SK-N-SH treated with all-trans-retinoic acid at 6 μM for 48 hours (cell line): ENCODE measurements around the gene DSP.

ENCODE experiments used
- ATAC-seq: fragments of 200-7000 bp; cut with Tn5 transposase; 3 replicates; pipeline ENCODE4 v1.9.1; 2020; ENCODE audit warnings: mild to moderate bottlenecking, moderate library complexity
- ARNTL ChIP-seq: fragments of 450-650 bp; formaldehyde crosslinking; IDR thresholded peaks from 2 replicates; pipeline ENCODE4 v1.5.0; 2020; ENCODE audit warnings: low read depth, mild to moderate bottlenecking, moderate library complexity, borderline replicate concordance
- BACH2 ChIP-seq: fragments of 250-450 bp; sonication (Bioruptor Pico); IDR thresholded peaks from 2 replicates; pipeline ENCODE4 v1.9.0; 2021; ENCODE audit warnings: mild to moderate bottlenecking, borderline replicate concordance
- CSDC2 ChIP-seq: fragments of 250-450 bp; sonication (Bioruptor Pico); IDR thresholded peaks from 2 replicates; pipeline ENCODE4 v1.5.0; 2020; ENCODE audit warnings: mild to moderate bottlenecking, moderate library complexity
- CSRNP3 ChIP-seq: fragments of 250-450 bp; sonication (Bioruptor Pico); IDR thresholded peaks from 2 replicates; pipeline ENCODE4 v1.5.1; 2021; ENCODE audit warnings: mild to moderate bottlenecking, moderate library complexity
- ESRRG ChIP-seq: fragments of 250-450 bp; sonication (Bioruptor Pico); IDR thresholded peaks from 2 replicates; pipeline ENCODE4 v1.6.1; 2021; ENCODE audit warnings: mild to moderate bottlenecking
- GLIS3 ChIP-seq: fragments of 250-450 bp; sonication (Bioruptor Pico); IDR thresholded peaks from 2 replicates; pipeline ENCODE4 v1.5.0; 2020; ENCODE audit warnings: mild to moderate bottlenecking, moderate library complexity
- ISL1 ChIP-seq: fragments of 250-450 bp; sonication (Bioruptor Pico); IDR thresholded peaks from 2 replicates; pipeline ENCODE4 v2.1.2; 2022; ENCODE audit warnings: mild to moderate bottlenecking, moderate library complexity
- OSR1 ChIP-seq: fragments of 250-450 bp; sonication (Bioruptor Pico); IDR thresholded peaks from 2 replicates; pipeline ENCODE4 v1.8.0; 2022; ENCODE audit warnings: moderate library complexity, mild to moderate bottlenecking, inconsistent platforms
- PATZ1 ChIP-seq: fragments of 250-450 bp; sonication (Bioruptor Pico); IDR thresholded peaks from 2 replicates; pipeline ENCODE4 v1.8.0; 2020; ENCODE audit warnings: mild to moderate bottlenecking, moderate library complexity, borderline replicate concordance
- POU6F1 ChIP-seq: fragments of 250-450 bp; sonication (Bioruptor Pico); IDR thresholded peaks from 2 replicates; pipeline ENCODE4 v1.8.0; 2021; ENCODE audit warnings: low read depth, mild to moderate bottlenecking, moderate library complexity, borderline replicate concordance
- PPARA ChIP-seq: fragments of 250-450 bp; sonication (Bioruptor Pico); IDR thresholded peaks from 2 replicates; pipeline ENCODE4 v1.5.0; 2020; ENCODE audit warnings: mild to moderate bottlenecking, borderline replicate concordance
- RARB ChIP-seq: fragments of 250-450 bp; sonication (Bioruptor Pico); IDR thresholded peaks from 2 replicates; pipeline ENCODE4 v1.8.0; 2021; ENCODE audit warnings: mild to moderate bottlenecking, moderate library complexity
- SNAI2 ChIP-seq: fragments of 250-450 bp; sonication (Bioruptor Pico); IDR thresholded peaks from 2 replicates; pipeline ENCODE4 v1.5.0; 2020; ENCODE audit warnings: mild to moderate bottlenecking, moderate library complexity
- TCF4 ChIP-seq: fragments of 250-450 bp; sonication (Bioruptor Pico); IDR thresholded peaks from 2 replicates; pipeline ENCODE4 v1.8.0; 2021; ENCODE audit warnings: mild to moderate bottlenecking, moderate library complexity, borderline replicate concordance
- TOX ChIP-seq: fragments of 250-450 bp; sonication (Bioruptor Pico); IDR thresholded peaks from 2 replicates; pipeline ENCODE4 v1.8.0; 2021; ENCODE audit warnings: mild to moderate bottlenecking, moderate library complexity, borderline replicate concordance
- TSHZ2 ChIP-seq: fragments of 250-450 bp; sonication (Bioruptor Pico); IDR thresholded peaks from 2 replicates; pipeline ENCODE4 v1.5.0; 2020; ENCODE audit warnings: mild to moderate bottlenecking, moderate library complexity
- ZC3H10 ChIP-seq: fragments of 250-450 bp; sonication (Bioruptor Pico); IDR thresholded peaks from 2 replicates; pipeline ENCODE4 v1.5.1; 2021; ENCODE audit warnings: mild to moderate bottlenecking, moderate library complexity
- ZFP30 ChIP-seq: fragments of 450-650 bp; formaldehyde crosslinking; IDR thresholded peaks from 2 replicates; pipeline ENCODE4 v1.5.0; 2022; ENCODE audit warnings: mild to moderate bottlenecking, moderate library complexity
- ZNF70 ChIP-seq: fragments of 450-650 bp; formaldehyde crosslinking; IDR thresholded peaks from 2 replicates; pipeline ENCODE4 v1.5.0; 2020; ENCODE audit warnings: mild to moderate bottlenecking, moderate library complexity
- ZNF8 ChIP-seq: fragments of 450-650 bp; formaldehyde crosslinking; IDR thresholded peaks from 2 replicates; pipeline ENCODE4 v1.5.0; 2020; ENCODE audit warnings: mild to moderate bottlenecking, moderate library complexity

The DSP gene

GRCh38 chr6:7557652-7558051, 16.2 kb downstream of the DSP start:
- no peak for ATAC-seq
- TF ChIP-seq PATZ1 (no peak), ISL1 (CRISPR knock-in tag) (no peak), TCF4 (CRISPR knock-in tag) (no peak), ZFP30 (CRISPR knock-in tag) (no peak), RARB (CRISPR knock-in tag) (no peak)

GRCh38 chr6:7558781-7559180, 17.3 kb downstream of the DSP start:
- no peak for TF ChIP-seq CSRNP3
- TF ChIP-seq GLIS3 (CRISPR knock-in tag), result no peak
- no peak for TF ChIP-seq ISL1 (CRISPR knock-in tag)
- no peak for TF ChIP-seq ZC3H10 (CRISPR knock-in tag)
- no peak for TF ChIP-seq CSDC2 (CRISPR knock-in tag)
- TF ChIP-seq BACH2 (CRISPR knock-in tag), result no peak
- TF ChIP-seq PATZ1, result no peak
- no peak for TF ChIP-seq ZNF8 (CRISPR knock-in tag)
- no peak for TF ChIP-seq TOX (CRISPR knock-in tag)
- no peak for TF ChIP-seq PPARA (CRISPR knock-in tag)
- no peak for TF ChIP-seq ARNTL (CRISPR knock-in tag)
- no peak for TF ChIP-seq TSHZ2 (CRISPR knock-in tag)
- no peak for TF ChIP-seq POU6F1 (CRISPR knock-in tag)
- no peak for TF ChIP-seq TCF4 (CRISPR knock-in tag)
- no peak for TF ChIP-seq ZFP30 (CRISPR knock-in tag)
- TF ChIP-seq ESRRG (CRISPR knock-in tag), result no peak
- no peak for TF ChIP-seq SNAI2 (CRISPR knock-in tag)
- TF ChIP-seq ZNF70 (CRISPR knock-in tag), result no peak
- no peak for TF ChIP-seq RARB (CRISPR knock-in tag)
- TF ChIP-seq OSR1, result no peak
- ATAC-seq, result no peak

- ATAC-seq, result no peak
- no peak for TF ChIP-seq BACH2 (CRISPR knock-in tag)
- TF ChIP-seq RARB (CRISPR knock-in tag), result no peak
- no peak for TF ChIP-seq ESRRG (CRISPR knock-in tag)
- no peak for TF ChIP-seq SNAI2 (CRISPR knock-in tag)
- no peak for TF ChIP-seq TOX (CRISPR knock-in tag)
- TF ChIP-seq OSR1, result no peak
- TF ChIP-seq ISL1 (CRISPR knock-in tag), result no peak
- no peak for TF ChIP-seq ZNF70 (CRISPR knock-in tag)
- no peak for TF ChIP-seq TSHZ2 (CRISPR knock-in tag)
- TF ChIP-seq ZC3H10 (CRISPR knock-in tag), result no peak
Measured at GRCh38 chr6:7559196-7559595, 17.7 kb downstream of the DSP start.
